BJ (cell line): ENCODE results near the gene BLM. TPM values are rescaled to one million over a fixed set of nuclear protein-coding genes. Genes with fewer than 3 reads are reported as not detected.

Source experiments
- CTCF ChIA-PET: fragments of 350-600 bp; formaldehyde crosslinking; extraction: SDS; loops from one replicate; lab custom pipeline; 2021; ENCODE audit warnings: antibody characterized with exemption, inconsistent platforms; lab: Yijun Ruan, JAX
- POLR2A ChIA-PET: fragments of 300-600 bp; sonication (Branson Sonifier 250); formaldehyde crosslinking; extraction: SDS; loops from one replicate; lab custom pipeline; 2021; ENCODE audit warnings: antibody characterized with exemption; lab: Charles Lee
- DNase-seq: peaks from one replicate; pipeline ENCODE4 v3.0.0-alpha.2; 2011; ENCODE audit warnings: low read depth
- H3K27me3 ChIP-seq: 2 replicates; pipeline ENCODE4 v1.6.0; 2011; ENCODE audit warnings: low read length; ENCODE audit not compliant: control insufficient read depth, insufficient read depth
- H3K36me3 ChIP-seq: 2 replicates; pipeline ENCODE4 v1.5.1; 2011; ENCODE audit warnings: low read length; ENCODE audit not compliant: control insufficient read depth, insufficient read depth
- H3K4me3 ChIP-seq: 2 replicates; pipeline ENCODE4 v1.5.1; 2011; ENCODE audit warnings: low read depth, mild to moderate bottlenecking, control low read depth, low read length
- polyA plus RNA-seq: library from polyadenylated mRNA; depleted of rRNA; stranded (reverse); fragments of >200 nt; gene quantifications from 2 replicates; pipeline ENCODE4 v1.2.3, GENCODE V29; 2011
- TF ChIP-seq, protein P1 (sequence below): IDR thresholded peaks from 2 replicates; pipeline ENCODE4 v1.5.1; 2011; ENCODE audit warnings: low read depth, mild to moderate bottlenecking, control low read depth, inconsistent platforms, low read length, moderate library complexity; ENCODE audit not compliant: insufficient read depth

BLM gene
- polyA plus RNA-seq, 1 experiment, result 1.3 TPM

DNA sequence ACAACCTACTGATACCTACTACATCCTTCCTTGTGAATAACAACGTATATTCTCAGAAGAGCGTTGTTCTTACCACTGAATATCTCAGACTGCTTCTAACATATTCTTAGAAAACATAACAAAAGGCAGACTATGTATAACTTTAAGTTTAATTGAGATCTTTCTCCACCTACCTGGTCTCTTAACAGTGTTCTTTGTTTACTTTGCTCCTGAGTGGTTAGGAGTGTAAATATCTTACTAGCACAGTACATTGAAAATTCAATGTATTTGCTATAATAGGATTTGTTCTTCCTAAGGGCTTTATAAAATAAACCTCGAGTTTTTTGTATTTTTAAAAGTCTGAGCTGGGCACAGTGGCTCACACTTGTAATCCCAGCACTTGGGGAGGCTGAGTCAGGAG lies 7.9 kb upstream of the BLM start:
- TF ChIP-seq, protein P1, sequence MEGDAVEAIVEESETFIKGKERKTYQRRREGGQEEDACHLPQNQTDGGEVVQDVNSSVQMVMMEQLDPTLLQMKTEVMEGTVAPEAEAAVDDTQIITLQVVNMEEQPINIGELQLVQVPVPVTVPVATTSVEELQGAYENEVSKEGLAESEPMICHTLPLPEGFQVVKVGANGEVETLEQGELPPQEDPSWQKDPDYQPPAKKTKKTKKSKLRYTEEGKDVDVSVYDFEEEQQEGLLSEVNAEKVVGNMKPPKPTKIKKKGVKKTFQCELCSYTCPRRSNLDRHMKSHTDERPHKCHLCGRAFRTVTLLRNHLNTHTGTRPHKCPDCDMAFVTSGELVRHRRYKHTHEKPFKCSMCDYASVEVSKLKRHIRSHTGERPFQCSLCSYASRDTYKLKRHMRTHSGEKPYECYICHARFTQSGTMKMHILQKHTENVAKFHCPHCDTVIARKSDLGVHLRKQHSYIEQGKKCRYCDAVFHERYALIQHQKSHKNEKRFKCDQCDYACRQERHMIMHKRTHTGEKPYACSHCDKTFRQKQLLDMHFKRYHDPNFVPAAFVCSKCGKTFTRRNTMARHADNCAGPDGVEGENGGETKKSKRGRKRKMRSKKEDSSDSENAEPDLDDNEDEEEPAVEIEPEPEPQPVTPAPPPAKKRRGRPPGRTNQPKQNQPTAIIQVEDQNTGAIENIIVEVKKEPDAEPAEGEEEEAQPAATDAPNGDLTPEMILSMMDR, result no peak
- Histone ChIP-seq H3K36me3 (no peaks in the 10 kb centered on the region), H3K4me3 (no peak overlapping the region), H3K27me3 (no peaks in the 10 kb centered on the region)
- POLR2A ChIA-PET, result no interaction called here
- DNase-seq, result no peak
- CTCF ChIA-PET, result no interaction called here

DNA sequence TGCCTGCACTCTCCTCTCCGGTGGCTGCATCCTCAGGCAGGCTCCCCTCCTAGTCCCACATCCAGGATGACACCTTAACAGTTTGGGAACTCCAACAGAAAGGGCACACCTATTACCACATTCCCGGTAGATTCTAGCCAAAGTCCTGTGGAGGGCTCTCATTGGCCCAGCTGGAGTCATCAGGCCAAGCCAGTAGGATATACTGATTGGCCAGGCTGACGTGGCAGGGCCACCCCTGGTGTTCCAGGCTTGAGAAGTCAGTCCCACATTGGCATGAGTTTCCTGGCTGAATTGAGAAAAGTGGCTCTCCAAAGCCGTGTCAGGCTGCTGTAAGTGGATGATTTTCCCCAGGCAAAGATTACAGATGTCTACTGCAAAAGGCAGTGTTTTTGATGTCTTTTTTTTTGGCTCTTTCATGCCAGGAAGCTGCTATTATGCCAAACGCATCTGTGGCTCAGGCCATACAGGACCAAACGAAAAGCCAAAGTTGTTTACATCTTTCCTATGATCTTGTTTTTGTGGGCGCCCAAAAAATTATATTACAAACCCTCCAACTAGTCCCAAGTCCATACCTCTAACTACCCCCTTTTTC lies 6.6 kb upstream of the BLM start:
- Histone ChIP-seq H3K27me3 (no peaks in the 10 kb centered on the region), H3K4me3 (no peak overlapping the region), H3K36me3 (no peaks in the 10 kb centered on the region)
- no peak for DNase-seq
- POLR2A ChIA-PET, result no interaction called here
- TF ChIP-seq, protein P1, result no peak
- CTCF ChIA-PET, result no interaction called here

DNA sequence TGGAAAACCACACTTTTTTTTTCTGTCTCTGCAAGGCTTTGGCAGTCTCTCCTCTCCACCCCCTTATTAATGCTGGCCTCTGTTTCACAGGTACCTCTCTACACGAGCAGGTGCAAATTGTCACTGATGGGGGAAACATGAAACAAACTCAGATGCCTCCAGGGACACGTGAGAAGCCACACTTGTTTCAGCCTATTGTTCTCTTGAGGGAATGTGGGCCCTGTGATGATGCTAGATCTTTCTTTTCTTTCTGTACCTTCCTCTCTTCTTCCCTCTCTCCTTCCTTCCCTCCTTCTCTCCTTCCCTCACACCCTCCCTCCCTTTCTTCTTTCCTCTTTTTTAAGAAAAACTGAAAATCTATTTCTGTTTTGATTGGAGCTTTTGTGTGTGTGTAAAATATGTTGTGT lies 5.7 kb upstream of the BLM start:
- Histone ChIP-seq H3K4me3 (no peak overlapping the region), H3K27me3 (no peaks in the 10 kb centered on the region), H3K36me3 (no peaks in the 10 kb centered on the region)
- POLR2A ChIA-PET, result interaction anchor here (0.6 kb wide), 1 partner anchor 174 kb away, joined by 7 read pairs; no protein-coding TSS in a partner anchor
- CTCF ChIA-PET, result interaction anchor here (0.6 kb wide), 1 partner anchor 43 kb away, joined by 3 read pairs; no protein-coding TSS in a partner anchor
- TF ChIP-seq, protein P1, result no peak
- no peak for DNase-seq

DNA sequence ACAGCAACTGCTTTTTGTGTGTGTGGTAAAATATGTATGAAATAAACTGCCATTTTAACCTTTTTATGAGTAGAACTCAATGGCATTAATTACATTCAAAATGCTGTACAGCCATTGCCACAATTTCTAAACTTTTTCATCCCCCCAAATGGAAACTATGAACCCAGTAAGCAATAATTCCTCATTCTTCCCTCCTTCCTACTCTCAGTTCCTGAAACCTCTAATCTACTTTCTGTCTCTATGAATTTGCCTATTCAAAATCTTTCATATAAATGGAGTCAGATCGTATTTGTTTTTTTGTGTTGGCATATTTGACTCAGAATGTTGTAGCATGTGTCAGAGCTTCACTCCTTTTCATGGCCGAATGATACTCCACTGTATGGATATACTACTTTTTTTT lies 5.3 kb upstream of the BLM start:
- CTCF ChIA-PET, result interaction anchor here (0.6 kb wide), 1 partner anchor 43 kb away, joined by 3 read pairs; no protein-coding TSS in a partner anchor
- DNase-seq, result no peak
- Histone ChIP-seq H3K4me3 (no peak overlapping the region), H3K36me3 (no peaks in the 10 kb centered on the region), H3K27me3 (no peaks in the 10 kb centered on the region)
- TF ChIP-seq, protein P1, result no peak
- POLR2A ChIA-PET, result interaction anchor here (0.6 kb wide), 1 partner anchor 173 kb away, joined by 7 read pairs; no protein-coding TSS in a partner anchor

DNA sequence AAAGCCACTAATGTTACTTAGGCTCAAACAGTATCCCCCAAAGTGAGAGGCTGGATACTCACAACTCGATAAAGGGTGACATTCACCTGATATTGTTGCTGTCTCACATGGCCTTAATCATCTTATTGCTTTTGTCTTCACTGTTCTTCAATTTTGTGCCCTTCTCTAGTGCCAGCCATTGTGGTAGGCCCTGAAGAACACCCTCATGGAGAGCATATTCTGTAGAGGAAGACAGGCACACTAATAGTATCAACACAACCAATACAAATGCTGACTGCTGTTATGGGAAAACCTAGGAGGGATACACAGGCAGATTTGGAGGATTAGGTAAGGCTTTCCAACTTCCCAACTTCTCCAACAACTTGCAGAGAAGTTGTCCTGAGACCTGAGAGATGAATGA lies 4.1 kb upstream of the BLM start:
- POLR2A ChIA-PET, result no interaction called here
- DNase-seq, result no peak

More for the DNA sequence above, 4.1 kb upstream of the BLM start:
- CTCF ChIA-PET, result no interaction called here
- TF ChIP-seq, protein P1, result no peak
- Histone ChIP-seq H3K27me3 (no peaks in the 10 kb centered on the region), H3K36me3 (no peaks in the 10 kb centered on the region), H3K4me3 (no peak overlapping the region)
